NCI-H2227 treated with DMSO at 0.1 percent for 48 hours (cell line): ENCODE measurements around the gene SNAP47.

Experiments
- DNase-seq: peaks from one replicate; lab custom pipeline; 2025; lab: John Stamatoyannopoulos, UW

SNAP47 gene

DNA sequence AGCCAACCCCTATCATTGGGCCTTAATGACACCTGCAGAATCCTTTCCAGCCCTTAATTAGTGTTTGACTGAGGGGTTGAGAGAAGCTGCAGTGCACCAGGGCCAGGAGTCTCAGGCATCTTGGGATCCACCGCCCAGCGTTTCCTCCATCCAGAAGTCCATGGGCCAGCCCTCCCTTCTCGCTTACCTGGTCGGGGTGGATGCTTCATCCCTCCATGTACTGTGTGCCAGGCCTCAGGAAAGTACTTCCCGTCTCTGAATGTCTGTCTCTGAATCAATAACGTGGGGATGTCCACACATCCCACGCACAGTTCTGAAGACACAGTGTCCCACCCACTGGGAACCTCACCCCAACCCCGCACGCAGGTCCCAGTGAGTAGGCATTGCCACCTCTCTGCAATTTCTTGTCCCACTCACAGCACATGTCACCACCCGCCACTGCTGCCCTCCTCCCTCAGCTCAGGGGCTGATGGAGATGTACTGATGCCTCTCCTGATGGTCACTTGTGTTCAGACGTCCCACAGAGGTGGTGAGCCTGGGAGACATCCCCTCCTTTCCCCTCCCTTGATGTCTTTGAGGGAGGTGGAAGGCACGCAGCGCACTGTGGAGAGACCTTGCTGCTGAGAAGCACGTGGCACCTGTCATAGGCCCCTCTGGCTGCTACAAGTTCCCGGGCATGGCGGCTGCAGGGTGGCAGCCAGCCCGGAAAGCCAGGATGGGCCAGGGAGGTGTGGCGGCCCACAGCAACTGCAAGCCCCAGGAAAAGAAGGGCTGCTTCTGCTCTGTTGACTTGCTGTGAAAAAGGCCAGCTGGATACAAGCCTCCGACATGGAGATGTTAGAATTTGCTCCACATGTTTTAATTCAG, 50.8 kb downstream of the SNAP47 start:
- DNase-seq: no peak

DNA sequence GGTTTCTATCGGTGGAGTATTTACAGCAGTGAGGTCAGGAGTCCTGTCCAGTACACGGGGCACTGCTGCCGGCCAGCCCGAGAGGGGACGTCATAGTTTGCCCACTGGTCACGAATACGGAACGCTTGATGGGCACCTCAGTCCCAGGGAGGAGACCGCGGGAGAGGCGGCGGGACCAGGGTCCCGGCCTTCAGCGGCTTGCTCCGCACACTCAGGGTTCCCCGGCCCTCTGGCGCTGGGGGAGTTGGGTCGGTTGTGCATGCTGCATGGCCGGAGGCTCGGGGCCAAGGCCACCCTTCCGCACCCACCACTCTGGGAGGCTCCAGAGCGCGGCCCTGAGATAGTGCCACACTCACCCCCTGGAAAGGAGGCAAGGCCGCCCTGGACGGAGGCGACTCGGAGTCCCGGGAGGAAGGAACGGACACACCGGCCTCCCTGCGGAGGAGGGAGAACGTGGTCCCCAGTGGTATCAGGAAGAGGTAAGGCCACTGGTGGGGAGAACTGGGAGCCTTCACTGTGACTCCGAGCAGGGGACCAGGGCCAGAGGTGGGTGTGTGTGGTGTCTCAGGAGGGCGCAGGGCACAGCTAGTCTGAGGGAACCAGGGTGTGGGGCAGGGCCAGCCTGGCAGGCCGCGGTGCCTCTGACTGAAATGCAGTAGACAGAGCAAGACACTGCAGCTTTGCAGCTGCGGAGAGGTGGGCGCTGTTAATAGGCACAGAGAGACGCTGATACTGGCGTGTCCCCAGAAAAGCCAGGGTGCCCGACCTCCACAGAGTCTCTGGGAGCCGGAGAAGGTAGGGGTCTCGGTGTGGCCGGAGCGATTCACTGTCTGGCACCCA, 51.7 kb downstream of the SNAP47 start:
- DNase-seq: peak; percentile 8

DNA sequence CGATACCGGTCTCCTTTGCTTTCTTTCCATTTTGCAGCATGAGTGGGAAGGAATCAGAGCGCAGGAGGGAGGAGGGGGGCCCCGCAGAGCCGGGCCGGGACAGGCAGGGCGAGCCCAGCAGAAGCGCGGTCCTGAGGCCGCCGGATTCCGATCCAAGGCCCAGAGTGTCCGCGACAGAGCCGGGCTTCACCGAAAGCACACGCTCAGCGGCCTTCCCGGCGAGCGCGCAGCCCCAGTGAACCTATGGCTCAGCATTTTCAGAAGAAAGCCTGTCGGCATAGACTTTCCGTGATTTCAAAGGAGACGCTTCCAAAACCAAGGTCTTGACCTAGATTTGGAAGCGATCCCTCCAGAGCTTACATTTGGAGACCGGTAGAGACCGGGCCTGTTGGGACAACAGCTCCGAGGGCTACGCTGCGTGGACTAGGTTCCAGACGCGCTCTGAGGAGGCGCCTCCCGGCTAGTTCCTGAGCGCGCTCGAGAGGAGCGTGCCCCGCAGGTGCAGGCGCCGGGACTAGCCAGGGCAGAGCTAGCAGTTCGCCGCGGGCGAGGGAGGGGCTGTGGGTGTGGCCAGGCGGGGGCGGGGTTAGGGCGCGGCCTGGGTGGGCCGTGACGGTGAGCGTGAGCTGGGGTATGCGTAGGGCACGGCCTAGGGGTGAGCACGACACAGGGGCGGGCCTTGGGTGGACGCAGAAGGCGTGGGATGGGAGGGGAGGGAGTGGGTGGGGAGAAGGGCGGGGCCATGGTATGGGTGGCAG, 52.5 kb downstream of the SNAP47 start:
- DNase-seq: peak; percentile 90

DNA sequence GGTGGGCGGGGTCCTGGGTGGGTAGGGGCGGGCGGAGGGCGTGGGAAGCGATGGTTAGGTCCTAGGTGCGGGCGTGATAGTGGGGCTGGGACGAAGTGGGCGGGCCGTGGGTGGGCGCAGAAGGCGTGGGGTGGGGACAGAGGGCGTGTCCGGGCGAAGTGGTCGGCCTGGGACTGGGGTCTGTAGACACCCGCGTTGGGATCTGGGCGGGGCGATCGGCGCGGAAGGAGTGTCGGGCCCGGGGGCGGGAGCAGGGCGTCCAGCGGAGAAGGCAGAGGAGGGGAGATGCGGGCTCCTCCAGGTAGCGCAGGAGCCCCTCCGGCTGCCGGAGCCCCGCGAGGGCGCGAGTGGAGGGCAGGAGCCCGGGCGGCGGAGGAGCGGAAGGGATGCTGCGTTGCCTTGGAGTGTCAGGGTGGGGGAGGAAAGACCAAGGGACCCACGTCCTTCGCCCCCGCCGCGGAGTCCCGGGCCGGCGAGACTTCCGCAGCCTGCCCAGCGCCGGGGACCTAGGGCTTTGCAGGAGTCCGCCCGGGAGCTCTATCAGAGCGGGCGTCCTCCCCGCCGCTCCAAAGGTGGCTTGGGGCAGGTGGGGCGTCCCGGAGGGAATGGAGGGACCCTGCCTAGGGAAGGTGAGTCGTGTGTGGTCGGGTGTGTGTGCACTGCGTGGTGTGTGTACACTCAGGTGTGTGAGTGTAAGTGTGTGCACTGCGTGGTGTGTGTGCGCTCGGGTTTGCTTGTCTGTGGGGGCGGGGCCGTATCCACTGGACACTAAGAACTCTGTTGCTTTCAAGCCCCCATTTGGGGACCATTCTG, 53.2 kb downstream of the SNAP47 start:
- DNase-seq: peak; percentile 75

DNA sequence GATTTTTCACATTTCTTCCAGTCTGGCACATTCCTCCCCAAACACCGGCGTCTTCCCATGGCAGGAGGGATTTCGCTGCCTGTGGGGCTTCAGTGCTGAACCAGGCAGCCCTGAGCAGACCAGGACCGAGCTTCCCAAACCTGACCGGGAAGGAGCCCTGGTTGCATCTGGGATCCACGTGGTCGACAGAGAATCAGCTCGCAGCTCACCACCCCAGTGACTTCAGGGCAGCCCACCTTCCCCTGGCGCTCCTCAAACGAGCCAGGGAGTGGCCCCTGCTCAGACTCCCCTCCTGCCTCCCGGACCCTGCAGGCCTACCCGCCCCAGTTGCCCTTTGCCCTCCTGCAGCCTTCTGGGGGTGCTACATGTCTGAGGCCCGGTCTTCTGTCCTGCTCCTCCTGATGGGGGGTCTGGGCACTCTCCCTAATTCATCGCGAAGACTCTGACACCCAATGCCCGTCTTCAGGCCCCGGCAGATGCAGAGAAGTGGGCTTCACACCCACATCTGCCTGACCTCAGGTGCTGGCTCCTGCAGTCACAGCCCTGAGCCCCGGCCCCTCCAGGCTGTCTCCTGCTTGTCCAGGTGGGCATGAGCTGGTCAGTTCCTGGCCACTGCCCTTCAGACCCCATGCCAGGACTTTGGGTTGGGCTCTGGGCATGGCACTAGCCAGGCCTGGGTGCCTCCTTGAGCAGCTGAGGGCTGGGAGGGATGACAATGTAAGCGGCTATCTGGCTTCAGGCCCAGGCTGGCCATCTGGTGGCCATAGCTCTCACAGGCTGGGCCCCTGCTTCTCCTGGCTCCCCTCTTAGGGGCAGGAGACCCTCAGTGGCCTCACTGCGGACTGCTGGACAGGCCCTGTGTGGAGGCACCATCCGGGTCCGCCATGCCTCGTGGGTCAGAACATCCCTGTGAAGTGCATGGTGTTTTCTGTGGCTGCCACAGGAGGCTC, 54.1 kb downstream of the SNAP47 start:
- DNase-seq: no peak

DNA sequence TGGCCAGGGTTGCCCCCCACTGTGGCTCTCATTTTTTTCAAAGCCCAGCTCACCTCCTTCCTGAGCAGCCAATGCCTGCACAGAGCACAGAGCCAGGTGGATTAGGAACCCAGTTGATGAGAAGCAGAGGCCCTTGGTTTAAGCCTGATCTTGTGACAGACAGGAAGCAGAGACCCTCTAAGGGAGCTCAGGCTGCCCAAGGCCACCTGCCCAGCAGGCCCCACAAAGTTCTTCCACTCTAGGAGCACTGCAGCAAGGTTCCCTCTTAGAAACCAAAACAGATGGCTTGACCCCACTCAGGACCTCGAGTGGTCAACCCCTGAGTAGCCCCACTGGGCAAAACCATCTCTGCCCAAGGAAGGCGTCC, 54.8 kb downstream of the SNAP47 start:
- DNase-seq: no peak

DNA sequence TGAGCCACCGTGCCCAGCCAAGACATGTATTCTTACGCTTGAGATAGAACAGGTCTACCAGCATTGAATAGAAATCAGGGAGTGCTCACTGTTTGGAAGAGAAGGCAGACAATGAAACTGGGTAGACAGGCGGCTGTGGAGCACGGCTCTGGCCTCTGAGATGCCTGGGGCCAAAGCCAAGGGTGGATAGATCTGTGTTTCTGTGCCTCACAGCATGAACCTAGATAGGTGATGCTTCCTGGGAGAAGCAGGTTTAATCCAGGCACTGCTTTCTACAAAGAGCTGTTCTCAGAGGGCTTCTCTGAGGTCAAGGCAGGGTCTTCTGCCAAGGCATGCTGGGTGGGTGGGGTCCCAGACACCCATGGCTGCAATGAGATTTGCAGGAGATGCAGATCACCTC, 55.6 kb downstream of the SNAP47 start:
- DNase-seq: no peak

DNA sequence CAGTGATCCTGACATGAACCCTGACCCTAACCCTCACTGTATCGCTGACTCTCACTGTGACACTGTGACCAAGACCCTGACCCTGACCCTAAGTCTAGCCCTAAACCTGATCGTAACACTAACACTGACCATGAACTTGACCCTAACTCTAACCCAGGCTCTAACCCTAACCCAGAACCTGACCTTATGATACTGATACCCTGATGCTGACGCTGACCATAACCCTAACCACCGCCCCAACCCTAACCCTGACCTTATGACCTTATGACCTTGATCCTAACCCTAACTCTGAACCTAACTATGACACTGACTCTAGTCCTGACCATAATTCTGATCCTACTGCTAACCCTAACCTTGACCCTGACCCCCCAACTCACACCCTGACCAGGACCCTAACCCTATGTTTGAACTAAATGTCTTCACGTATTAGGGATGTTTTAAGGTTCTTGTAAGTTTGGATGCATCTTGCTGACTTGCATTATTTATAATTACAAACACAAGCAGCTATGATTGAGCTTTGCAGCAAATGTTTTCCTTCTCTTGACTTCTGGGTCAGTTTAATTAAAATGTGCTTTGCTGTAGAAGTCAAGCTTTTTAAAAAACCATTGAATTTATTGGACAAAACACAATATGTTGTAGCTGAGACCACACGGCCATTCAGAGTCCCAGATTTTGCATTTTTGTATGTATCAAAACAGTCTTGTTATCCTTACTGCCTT, 56.3 kb downstream of the SNAP47 start:
- no peak for DNase-seq

DNA sequence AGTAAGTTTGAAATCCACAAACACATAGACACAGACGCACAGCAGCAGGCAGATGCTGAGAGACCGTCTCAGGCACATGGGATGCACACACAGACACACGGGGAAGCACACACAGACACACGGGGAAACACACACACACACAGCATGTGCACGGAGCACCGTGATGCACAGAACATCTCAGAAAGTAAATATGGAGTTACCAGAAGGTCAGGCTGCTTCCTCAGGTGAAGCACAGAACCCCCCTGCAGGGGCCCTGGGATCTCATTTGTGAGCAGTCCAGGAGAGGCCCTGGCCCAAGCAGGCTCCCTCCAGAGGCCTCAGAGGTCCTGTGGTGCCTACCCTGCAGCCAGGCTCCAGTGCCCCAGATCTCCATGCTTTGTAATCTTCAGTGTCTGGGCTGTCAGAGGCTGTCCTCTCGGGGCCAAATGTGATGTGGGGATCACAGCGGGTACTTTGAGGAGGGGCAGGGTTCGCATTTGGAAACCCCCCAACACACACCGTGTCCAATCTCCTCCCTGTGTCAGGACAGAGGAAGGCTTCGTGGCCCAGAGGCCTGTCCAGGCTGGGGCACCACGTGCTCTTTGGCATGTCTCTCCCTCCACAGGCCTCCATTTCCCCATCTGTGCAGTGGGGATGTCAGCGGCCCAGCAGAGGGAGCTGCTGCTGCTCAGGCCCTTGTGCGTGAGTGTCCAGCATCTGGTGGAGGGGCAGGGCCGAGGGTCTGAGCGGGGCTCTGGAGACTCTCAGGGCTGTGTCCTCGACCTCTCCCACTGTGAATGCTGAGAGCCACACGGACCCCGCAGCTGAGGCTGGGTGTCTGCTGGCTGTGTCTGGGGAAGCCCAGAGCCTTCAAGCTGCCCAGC, 57.2 kb downstream of the SNAP47 start:
- DNase-seq: no peak

DNA sequence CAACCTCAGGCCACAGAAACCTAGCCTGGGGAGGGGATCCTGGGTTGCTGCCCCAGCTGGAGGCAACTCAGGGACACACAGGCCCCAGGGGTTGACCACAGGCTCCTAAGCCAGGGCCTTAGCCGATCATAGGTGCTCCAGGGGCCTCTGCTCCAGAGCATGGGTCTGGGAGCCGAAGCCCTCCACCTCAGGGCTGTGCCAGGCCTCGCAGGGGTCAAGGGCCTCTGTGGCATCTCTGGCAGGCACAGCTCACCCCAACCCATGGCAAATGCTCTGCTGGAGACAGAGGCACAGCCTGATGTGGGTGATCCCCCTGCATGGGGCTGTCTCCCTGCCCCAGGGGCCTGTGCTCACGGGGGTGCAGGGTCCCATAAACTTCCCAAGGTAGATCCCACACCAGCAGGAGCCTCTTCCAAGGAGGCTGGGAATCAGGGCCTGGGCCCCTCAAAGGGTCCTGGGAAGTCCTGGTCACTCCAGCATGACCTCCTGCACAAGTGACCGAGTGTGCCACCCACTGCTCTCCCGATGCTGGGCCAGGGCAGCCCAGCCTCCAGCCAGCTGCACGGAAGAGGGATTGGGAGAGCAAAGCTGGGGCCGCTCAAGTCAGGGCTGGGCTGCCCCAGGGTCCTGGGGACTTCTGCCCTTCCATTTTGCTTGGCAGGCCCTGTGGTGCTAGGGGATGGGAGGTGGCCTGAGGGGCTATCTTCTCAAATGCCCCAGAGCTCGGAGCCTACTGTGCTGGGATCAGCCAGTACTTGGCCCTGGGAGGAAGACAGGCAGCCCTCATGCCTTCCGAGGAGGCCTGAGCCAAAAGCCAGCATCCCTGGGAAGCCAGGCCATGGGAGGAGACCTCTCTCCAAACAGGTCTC, 58.1 kb downstream of the SNAP47 start:
- DNase-seq: no peak

DNA sequence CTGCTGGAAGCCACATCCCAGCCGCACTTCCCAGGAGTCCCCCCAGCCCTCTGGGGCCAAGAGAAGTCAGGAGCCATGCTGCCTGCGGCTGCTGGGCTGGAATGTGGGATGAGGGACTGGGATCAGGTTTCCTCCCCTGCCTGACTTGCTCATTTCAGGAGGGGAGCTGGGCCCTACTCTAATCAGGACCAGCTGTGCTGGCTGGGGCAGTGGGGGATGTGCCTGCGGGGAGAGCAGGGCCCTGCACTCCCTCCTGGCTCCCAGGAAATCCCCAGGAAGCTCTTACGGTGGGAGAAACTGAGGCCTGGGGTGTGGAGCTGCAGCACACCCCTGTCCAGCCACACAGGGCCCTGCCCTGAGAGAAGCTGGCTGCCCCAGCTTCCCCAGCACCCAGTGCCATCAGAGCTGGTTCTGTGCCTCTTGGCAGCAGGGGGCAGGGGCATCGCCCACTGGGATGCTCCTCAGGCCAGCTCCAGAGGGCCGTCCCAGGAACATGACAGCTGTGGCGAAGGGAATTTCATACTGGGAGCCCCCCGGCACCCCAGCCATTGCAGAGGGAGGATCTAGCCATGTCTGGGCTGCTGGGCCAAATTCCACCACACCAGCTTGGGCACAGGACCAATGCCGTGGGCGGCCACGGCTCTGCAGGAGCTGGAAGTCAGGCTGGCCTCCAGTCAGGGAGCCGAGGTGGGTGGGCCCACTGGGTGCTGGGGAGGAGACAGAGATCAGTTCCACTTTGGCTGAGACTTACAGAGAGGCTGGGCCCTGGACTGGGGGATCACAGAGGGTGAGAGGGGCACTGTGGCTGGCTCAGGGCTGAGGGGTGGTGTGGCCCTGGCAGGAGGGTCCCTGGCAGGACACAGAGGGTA, 58.9 kb downstream of the SNAP47 start:
- no peak for DNase-seq

DNA sequence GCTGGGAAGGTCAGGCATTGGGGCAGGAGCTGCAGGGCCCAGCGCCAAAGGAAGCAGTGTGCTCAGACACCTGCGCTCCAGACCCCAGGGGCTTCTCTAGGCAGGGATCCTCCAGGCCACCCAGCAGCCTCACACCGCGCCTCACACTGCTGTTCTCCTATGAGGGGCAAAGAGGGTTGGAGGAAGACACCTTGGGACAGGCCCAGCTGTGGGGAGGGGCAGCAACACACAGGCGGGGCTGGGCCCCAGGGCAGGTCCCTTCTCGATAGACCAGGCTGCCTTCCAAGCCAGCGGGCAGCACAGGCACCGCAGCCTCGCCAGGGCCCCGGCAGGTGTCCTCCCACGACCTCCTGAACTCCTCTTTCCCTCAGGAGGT, 59.6 kb downstream of the SNAP47 start:
- no peak for DNase-seq

DNA sequence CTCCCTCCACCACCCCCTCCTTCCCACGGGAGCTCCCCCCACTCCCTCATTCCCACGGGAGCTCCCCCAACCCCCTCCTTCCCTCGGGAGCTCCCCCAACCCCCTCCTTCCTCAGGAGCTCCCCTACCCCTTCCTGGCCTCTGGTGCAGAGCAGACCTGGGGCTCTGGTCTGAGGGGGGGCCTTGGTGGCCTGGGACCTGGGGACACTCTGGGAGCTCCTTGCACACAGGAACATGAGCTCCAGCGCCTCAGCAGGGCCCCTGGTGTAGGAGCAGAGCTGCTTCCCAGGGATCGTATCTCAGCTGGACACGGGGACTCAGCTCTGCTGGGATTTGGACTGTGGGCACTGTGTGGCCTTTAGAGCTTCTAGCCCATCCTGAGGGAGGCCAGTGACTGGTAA, 60.5 kb downstream of the SNAP47 start:
- DNase-seq: no peak

DNA sequence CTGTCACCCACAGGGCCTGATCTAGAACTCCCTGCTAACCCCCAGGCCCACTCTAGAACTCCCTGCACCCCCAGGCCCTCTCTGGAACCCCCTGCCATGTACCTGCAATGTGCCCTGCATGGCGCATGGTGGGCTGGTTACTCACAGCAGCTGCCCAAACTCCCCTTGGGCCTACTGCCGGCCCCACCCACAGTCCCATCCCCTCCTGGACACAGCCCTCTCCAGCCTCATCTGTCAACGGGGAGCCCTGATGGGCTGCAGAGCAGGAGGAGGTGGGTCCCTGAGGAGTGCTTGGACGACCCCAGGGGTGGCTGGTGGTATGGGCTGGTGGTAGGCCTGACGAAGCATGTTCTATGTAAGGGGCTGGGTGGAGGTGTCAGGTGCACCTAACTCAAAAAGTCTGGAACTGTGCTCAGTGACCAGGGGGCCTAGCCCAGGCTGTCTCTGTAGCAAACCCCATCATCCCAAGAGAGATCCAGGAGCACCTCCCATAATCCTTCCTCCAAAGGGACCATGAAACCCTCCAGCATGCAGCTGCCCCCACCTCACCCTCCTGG, 61.2 kb downstream of the SNAP47 start:
- no peak for DNase-seq

DNA sequence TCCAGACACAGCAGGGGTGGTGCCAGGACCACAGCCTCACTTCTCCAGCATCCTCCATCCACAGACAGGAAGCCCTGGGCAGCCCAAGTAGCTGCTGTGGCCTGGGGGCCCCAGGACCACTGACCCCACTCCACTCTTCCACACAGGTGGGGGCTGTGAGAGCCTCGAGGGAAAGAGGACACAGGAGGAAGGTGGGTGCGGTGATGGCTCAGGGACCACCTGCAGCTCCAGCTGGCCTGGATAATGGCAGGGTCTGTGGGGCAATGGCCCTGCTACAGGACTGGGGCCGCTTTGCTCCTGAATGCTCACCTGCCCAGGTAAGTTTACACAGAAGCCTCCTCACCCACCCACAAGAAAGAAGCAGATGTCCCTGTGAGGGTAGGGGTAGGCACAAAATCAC, 61.9 kb downstream of the SNAP47 start:
- no peak for DNase-seq

DNA sequence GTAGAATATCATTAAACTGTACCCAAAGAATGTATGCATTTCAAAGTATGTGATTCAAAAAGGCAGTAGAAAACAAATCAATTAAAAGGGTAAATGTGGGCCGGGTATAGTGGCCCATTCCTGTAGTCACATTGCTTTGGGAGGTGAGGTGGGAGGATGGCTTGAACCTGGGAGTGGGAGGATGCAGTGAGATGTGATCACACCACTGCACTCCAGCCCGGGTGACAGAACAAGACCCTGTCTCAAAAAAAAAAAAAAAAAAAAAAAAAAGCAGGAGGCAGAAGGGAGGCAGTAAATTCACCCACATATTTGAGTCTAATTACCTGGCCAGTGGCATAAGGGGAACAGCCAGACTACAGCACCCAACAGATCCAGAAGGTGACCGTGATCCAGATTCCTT, 62.4 kb downstream of the SNAP47 start:
- DNase-seq: no peak
